ENCODE data around the gene RHBDD2. TPM values are rescaled to one million over a fixed set of nuclear protein-coding genes. Genes with fewer than 3 reads are reported as not detected.

The RHBDD2 gene
- total and polyA plus RNA-seq, 9 of the 15 experiments (the other 6 are each of a cell fraction or from before 2014, with no cell fraction given), result 3.3 to 36.7 (median 17.9) TPM

GRCh38 chr7:75921479-75921878 is 42.6 kb downstream of the RHBDD2 start (continued):
- TF ChIP-seq, protein P1, sequence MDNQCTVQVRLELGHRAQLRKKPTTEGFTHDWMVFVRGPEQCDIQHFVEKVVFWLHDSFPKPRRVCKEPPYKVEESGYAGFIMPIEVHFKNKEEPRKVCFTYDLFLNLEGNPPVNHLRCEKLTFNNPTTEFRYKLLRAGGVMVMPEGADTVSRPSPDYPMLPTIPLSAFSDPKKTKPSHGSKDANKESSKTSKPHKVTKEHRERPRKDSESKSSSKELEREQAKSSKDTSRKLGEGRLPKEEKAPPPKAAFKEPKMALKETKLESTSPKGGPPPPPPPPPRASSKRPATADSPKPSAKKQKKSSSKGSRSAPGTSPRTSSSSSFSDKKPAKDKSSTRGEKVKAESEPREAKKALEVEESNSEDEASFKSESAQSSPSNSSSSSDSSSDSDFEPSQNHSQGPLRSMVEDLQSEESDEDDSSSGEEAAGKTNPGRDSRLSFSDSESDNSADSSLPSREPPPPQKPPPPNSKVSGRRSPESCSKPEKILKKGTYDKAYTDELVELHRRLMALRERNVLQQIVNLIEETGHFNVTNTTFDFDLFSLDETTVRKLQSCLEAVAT (IDR thresholded peaks at IDR 0.05), result no peak
- TF ChIP-seq HNRNPK (IDR thresholded peaks at IDR 0.05; ENCODE audit: low read depth, low read length, poor library complexity, severe bottlenecking) (no peak), SRSF9 (IDR thresholded peaks at IDR 0.05; ENCODE audit: borderline replicate concordance, low read depth, low read length) (no peak), RAD21 (CRISPR knock-in tag; conservative IDR thresholded peaks at IDR 0.05 in 1 of 2, IDR thresholded peaks at IDR 0.05 in 1 of 2) (no peak), CREB3 (tag; conservative IDR thresholded peaks at IDR 0.05; ENCODE audit: low read depth) (no peak), ZNF518B (CRISPR knock-in tag; IDR thresholded peaks at IDR 0.05) (no peak), NFXL1 (CRISPR knock-in tag; IDR thresholded peaks at IDR 0.05) (no peak), ZNF436 (CRISPR knock-in tag; IDR thresholded peaks at IDR 0.05) (no peak), KLF16 (IDR thresholded peaks at IDR 0.05) (no peak), ZNF75A (CRISPR knock-in tag; IDR thresholded peaks at IDR 0.05) (no peak), FOXM1 (IDR thresholded peaks at IDR 0.05; ENCODE audit: low read depth) (no peak), FOXM1 (CRISPR knock-in tag; IDR thresholded peaks at IDR 0.05; ENCODE audit: low read depth) (no peak), RBM17 (IDR thresholded peaks at IDR 0.05; ENCODE audit: borderline replicate concordance, low read depth, low read length) (no peak), SMARCA5 (IDR thresholded peaks at IDR 0.05) (no peak), ZBTB17 (CRISPR knock-in tag; IDR thresholded peaks at IDR 0.05) (no peak), ZKSCAN8 (CRISPR knock-in tag; IDR thresholded peaks at IDR 0.05) (no peak), TCF3 (CRISPR knock-in tag; IDR thresholded peaks at IDR 0.05) (peak; percentile 32; the same call in 1 of the 2 replicates), EGR1 (conservative IDR thresholded peaks at IDR 0.05) (no peak), ZNF134 (CRISPR knock-in tag; conservative IDR thresholded peaks at IDR 0.05) (no peak), NKRF (IDR thresholded peaks at IDR 0.05; ENCODE audit: borderline replicate concordance) (peak; percentile 33; the same call in 1 of the 2 replicates), ZNF408 (CRISPR knock-in tag; IDR thresholded peaks at IDR 0.05; ENCODE audit: low read depth) (no peak)

Data from K562 (cell line).